NCI-H82 treated with DMSO at 0.1 percent for 48 hours (cell line): ENCODE data around the gene BRD7.

ENCODE experiments used
- DNase-seq: peaks from one replicate; lab custom pipeline; 2025; ENCODE audit not compliant: unreplicated experiment; lab: John Stamatoyannopoulos, UW

The BRD7 gene

DNA sequence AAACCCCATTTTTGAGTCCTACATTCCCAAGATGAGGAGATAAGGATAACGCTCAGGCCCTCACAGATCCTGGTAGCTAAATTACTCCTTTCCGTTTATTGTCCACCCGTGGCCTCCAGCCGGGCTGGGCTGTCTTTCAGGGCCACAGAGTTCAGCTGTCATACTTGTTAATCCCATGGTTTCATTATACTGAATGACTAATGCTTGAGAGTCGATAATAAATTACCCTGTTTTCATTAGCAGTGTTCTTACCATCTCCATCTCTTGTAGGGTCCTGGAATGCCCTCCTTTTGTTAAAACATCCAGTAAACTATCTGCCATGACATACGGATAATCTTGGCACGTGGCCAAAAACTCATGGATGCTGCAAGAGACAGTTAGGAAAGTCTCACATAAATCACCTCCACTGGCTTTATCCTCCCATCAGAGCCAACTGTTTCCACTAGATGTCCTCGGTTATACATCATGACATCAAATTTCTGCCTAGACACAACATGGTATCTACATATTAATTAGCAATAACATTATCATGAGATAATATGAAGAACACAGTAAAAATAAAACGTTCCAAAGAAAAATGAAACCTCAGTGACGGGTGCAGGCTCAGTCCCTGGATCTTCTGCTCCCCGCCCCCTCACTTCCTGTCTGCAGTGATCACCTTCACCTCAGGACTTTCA, 45.3 kb downstream of the BRD7 start:
- DNase-seq = peak; percentile 43

- no peak for DNase-seq
These were observed 46.5 kb downstream of the BRD7 start for GRCh38 chr16:50322333-50322732.

- DNase-seq = no peak
These were observed 48.5 kb downstream of the BRD7 start for GRCh38 chr16:50320310-50320709.

DNA sequence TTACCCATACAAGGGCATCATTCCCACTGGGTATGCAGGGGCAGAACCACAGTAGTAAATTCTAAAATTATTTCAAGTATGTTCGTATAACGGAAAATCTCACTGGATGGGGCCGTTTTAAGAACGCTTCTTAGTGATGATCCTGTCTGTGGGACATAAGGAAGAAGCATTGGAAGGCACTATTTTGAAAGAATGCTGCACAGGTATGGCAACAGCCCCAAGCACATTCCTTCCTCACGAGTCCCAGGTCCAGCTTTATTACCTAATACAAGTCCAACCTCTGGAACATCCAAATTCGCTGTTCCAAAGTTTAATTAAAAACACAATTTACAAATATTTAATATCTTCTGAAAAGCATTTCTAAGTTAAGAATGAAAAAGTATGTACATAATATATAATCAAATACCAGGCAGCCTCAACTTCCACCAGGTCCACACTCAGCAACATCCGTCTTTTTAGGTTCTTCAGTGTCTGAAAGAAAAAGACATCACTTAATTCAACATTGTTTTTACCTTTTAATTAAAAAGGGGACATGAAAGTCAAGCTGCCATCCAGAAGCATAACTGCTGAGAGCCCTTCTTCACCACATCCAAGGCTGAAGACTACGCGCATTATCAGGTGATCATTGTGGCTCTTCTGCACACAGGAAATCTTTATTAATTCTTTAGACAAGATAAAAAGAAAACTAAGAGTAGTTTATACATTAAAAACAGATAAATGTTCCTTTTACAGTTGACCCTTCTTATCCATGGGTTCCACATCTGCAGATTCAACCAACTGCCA, 49.8 kb downstream of the BRD7 start:
- DNase-seq = no peak

GRCh38 chr16:50316848-50317630, 51.7 kb downstream of the BRD7 start:
- no peak for DNase-seq

GRCh38 chr16:50316102-50316847, 52.5 kb downstream of the BRD7 start:
- no peak for DNase-seq

GRCh38 chr16:50315346-50315997, 53.3 kb downstream of the BRD7 start:
- DNase-seq = no peak

DNA sequence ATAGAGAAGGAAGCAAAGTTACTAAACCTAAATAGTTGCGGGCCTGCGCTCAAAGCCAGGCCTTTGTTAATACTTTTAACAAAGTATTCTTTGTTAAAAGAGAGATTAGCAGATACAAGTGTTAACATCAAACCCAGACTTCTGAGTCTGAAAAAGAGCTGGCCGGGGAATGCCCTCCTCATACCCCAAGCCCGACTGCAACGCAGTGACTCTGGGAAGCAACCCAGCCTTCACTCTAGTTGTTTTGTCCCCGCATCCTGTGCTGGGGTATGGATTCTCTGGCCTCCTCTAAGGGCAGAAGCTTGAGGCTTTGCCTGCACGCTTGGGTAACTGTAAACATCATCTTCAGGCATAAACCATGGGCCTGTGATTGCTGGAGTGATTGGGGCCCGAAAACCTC, 54.1 kb downstream of the BRD7 start:
- no peak for DNase-seq

DNA sequence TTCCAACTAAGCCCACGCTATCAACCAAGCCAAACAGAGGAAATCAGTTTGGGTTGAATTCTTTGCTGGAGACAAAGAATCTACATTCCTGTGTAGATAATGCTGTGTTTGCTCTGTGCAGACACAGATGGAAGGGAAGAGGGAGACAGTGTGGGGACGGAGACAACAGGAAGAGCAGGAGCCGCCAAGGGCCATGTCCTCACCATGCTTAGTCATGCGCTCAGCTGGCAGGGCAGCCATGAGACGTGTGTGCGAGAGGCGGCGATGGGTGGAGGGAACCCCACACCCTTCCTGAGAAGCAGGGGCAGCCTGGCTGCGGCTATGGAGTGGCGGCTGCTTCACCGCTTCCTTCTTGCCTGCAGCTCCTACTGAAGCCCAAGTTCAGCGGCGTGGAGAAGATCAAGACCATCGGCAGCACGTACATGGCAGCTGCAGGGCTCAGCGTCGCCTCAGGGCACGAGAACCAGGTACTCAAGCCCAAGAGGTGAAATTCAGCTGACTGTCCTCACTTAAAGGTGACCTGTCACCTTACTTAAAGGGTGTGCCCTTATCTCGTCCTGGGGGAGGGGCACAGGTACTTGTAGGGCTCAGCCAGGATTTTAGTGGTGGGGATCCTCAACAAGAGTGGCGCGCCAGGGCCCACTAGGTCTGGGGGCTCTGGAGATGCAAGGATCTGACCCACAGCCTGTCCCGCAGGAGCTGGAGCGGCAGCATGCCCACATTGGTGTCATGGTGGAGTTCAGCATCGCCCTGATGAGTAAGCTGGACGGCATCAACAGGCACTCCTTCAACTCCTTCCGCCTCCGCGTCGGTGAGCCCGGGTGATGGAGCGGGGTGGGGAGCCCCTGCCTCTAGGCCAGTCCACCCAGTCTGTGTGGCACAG, 55.0 kb downstream of the BRD7 start:
- no peak for DNase-seq

GRCh38 chr16:50311891-50312501, 56.8 kb downstream of the BRD7 start:
- DNase-seq = no peak

- no peak for DNase-seq
These were observed 57.7 kb downstream of the BRD7 start for GRCh38 chr16:50311134-50311528.

DNA sequence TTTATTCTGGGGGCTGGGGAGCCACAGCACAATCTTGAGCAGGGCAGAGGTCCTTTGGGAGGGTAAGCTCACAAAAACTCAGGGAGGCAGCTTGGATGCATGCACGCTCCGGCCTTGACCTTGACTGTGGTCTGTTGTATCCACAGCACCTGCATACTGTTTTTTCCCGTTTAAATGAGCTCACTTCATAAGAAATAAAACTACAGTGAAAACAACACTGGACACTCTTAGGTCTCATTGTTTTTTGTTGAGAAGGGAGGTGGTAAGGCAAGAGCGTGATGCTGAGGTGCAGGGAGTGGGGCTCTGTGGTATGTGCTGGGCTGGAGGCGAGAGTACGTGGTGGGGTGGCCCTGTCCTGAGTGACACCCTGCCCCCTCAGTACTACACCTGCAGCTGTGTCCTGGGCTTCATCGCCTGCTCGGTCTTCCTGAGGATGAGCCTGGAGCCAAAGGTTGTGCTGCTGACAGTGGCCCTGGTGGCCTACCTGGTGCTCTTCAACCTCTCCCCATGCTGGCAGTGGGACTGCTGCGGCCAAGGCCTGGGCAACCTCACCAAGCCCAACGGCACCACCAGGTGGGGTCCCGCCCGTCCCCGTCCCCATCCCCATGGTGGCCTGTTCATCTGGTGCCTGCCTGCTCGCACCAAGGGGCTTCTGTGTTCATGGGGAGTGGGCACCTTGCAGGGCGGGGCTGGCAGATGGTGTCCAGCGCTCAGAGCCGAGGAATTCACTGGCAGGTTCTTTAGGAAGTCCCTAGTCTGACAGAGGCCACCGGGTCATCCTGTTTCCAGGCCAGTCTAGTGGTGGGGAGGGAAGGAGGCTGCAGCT, 58.3 kb downstream of the BRD7 start:
- no peak for DNase-seq

DNA sequence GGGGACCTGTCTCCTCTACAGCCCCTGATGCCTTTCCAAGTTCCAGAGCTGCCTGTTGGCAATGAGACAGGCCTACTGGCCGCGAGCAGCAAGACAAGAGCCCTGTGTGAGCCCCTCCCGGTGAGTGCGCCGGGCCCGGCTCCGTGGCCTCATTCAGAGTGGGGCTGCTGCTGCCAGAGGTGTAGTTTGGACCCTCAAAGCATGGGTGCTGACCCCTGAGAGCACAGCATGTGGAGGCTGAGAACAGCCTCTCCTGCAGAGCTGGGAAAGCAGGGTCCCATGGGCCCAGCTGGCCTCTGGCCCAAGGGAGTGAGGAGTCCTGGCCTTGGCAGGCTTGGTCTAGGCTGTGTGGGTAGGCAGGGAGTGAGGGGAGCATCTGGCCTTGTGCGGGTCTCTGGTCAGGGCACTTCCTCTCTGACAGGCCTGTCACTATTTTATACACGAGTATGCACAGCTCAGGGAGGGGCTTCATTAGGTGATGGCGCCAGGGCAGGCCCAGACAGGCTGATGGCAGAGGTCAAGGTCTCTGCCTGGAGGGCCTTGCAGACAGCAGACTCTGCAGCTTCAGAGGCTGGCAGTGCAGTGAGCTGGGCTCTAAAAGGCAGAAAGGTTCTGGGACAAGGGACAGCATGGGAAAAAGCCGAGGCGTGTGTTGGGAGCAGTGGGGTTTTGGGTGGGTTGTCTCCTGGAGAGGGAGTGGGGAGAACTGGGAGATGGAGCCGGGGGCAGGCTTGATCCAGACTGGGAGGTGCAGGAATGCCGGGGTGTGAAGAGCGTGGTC, 59.1 kb downstream of the BRD7 start:
- no peak for DNase-seq

GRCh38 chr16:50309156-50309526, 59.6 kb downstream of the BRD7 start:
- DNase-seq = no peak

DNA sequence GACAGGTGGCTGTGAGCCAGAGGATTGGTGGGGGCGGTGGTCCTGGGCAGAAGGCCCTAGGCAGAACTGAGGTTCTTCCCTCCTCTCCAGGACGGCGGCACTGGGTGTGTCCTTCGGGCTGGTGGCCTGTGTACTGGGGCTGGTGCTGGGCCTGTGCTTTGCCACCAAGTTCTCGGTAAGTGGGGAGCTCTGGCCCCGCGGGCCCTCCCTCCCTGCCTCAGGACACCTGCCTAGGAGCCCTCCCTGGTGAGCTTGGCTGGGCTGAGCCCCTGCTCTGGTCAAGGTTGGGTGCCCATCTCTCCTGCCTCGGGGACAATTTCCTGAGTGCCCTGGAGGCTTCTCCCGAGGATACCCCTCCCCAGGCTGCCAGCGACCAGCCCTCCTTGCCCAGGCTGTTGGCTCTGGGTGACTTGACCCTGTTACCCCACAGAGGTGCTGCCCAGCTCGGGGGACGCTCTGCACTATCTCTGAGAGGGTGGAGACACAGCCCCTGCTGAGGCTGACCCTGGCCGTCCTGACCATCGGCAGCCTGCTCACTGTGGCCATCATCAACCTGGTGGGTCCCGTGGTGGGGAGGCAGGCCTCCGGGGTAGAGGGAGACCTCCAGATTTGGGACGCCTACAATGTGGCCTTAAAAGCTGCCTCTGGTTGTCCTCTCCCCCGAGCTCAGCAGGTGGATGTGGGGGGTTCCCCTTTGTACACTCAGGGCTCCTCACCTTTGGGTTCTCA, 60.4 kb downstream of the BRD7 start:
- DNase-seq = no peak

DNA sequence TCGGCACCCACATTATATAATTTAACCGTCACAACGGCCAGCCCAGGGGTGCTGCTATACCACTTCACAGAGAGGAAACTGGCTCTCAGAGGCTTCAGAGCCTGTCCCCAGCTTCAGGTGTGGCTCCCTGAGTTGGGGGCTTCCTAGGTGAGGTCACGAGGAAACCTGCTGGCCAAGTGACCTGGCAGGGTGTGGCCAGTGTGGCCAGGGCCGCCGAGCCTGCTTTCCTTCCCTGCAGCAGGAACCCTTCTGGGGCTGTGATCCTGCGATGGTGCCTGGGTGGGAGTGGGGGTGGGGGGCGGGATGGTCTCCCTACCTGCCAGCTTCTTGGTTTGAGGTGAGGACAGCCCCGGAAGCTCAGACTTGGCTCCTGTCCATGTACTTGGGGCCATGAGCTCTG, 62.5 kb downstream of the BRD7 start:
- no peak for DNase-seq

GRCh38 chr16:50305441-50306061, 63.2 kb downstream of the BRD7 start:
- DNase-seq = no peak
